CD4-positive, alpha-beta T cell treated with Interleukin-21 for 1 hour (primary cell): ENCODE measurements around the gene VENTX.

Source experiments
- DNase-seq: peaks from one replicate; pipeline ENCODE4 v3.0.0-alpha.2; 2020

Gene VENTX

GRCh38 chr10:133237588-133238465 lies at the start of gene VENTX:
VENTX (plus strand) TSS chr10:133237855; CDS start chr10:133237915, 60 bp downstream.
- DNase-seq = no peak

GRCh38 chr10:133187906-133188681 lies 49.6 kb upstream of the VENTX start:
- DNase-seq = no peak

GRCh38 chr10:133189256-133189655 lies 48.4 kb upstream of the VENTX start:
- no peak for DNase-seq

DNA sequence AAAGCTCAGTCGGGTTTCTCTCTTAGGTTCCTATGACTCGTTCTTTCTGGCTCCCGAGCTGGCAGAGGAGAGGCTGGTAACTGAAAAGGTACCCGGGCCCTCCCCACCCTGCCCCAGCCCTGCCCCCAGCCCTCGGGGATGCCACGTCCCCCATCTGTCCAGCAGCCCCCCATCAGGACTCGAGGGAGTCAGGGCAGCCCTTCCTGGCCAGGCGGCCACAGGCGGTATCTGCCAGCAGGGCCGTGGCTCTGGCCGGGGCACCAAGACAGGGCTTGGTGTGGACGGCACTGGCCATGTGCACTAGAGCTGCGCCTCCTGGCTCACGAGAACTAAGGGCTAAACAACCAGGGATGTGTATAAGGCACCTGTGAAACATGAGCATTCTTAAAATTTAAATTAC lies 47.9 kb upstream of the VENTX start:
- DNase-seq = no peak

- DNase-seq = no peak
These were observed 47.4 kb upstream of the VENTX start for GRCh38 chr10:133190225-133190624.

GRCh38 chr10:133191651-133192050 lies 46.0 kb upstream of the VENTX start:
- no peak for DNase-seq

GRCh38 chr10:133194151-133194550 lies 43.5 kb upstream of the VENTX start:
- DNase-seq = no peak

- DNase-seq = no peak
These were observed 42.6 kb upstream of the VENTX start for GRCh38 chr10:133195096-133195495.

DNA sequence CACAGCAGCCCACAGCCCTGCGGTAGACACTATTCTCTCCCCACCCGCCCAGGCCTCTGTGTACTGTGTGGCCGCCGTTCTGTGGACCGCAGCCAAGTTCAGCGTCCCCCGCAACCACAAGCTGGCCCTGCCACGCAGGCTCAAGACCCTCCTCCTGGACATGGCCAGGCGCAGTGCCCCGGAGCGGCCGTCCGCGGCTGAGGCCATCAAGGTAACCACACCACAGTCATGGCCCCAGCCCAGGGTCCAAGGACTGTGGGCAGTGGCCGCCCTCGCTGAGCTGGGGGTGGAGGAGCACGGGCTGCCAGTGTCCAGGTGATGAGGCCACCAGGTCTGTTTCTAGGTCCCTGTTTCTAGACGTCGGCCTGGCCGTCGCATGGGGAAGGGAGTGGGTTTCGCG lies 42.0 kb upstream of the VENTX start:
- DNase-seq = no peak

DNA sequence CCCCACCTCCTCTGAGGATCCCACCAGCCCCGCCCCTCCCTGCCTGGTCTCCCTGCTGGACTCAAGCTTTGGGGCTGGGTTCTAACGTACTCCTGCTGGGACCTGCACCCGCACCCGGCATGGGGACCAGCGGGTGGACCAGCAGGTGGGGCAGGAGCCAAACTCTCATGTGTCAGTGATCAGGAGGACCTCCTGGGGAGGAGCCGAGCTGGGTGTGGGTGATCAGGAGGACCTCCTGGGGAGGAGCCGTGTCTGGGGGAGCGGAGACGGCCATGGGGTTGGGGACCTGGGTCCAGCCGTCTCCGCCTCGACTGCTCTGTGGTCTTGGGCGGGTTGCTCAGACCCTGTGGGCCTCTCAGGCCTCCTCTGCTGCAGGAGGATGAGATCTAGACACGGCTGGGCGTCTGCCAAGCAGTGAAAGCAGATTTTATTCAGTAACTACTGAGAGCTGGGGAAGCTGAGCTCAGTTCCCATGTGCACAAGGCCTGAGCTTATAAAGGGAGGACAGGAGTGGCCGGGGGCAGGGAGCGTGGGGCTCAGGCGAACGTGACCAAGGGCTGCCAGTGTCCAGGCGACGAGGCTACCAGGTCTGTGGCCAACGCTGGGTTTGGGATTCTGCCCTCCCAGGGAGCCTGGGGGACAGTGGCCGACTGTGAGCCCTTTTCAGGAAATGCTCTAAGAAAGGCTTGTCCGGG lies 41.3 kb upstream of the VENTX start:
- no peak for DNase-seq

GRCh38 chr10:133196936-133197758 lies 40.5 kb upstream of the VENTX start:
- DNase-seq = no peak

GRCh38 chr10:133197786-133198185 lies 39.9 kb upstream of the VENTX start:
- no peak for DNase-seq

- DNase-seq = no peak
These were observed 39.4 kb upstream of the VENTX start for GRCh38 chr10:133198206-133198605.

- no peak for DNase-seq
These were observed 38.8 kb upstream of the VENTX start for GRCh38 chr10:133198621-133199487.

GRCh38 chr10:133199488-133199885 lies 38.2 kb upstream of the VENTX start:
- no peak for DNase-seq

DNA sequence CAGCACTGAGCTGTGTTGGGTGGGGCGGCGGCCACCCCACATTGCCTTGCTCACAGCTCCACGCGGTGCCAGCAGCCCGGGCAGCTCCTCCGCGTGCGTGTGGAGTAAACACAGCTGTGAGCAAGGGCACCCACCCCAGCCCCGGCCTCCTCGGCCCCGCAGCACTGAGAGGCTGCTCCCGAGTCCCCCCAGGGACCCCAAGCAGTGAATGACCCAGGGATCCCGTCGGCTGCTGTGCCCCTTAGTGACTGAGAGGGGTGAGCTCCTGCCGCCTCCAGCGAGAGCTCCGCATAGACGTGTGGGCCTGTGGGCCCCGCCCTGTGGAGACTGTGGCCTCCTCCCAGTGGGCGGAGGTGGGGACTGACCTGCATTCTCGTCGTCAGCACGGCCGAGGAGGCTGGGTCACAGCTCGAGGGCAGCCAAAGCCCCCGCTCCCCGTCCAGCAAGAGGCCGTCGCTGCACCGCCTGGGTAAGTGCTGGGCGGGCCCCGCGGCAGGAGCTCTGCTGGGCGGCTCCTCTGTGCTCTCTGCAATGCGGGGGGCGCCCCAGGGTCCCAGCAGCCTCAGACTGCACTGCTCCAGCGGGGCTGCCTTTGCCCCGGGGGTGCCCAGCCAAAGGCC lies 37.6 kb upstream of the VENTX start:
- no peak for DNase-seq

DNA sequence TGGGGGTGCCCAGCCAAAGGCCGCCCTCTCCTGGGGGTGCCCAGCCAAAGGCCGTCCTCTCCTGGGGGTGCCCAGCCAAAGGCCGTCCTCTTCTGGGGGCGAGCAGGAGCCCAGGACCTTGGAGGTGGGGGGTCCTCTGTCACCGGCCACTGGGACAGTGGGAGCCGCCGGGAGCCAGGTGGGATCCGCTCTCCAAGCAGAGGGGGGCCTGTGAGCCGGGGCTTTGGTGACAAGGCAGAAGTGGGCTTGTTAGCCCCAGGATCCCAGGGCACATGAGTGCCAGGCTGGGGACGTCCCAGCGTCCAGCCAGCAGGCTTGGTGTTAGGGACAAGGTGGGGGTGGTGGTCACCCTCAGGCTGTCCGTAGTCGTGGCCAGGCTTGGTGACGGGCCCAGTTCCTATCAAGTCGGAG lies 37.0 kb upstream of the VENTX start:
- no peak for DNase-seq

DNA sequence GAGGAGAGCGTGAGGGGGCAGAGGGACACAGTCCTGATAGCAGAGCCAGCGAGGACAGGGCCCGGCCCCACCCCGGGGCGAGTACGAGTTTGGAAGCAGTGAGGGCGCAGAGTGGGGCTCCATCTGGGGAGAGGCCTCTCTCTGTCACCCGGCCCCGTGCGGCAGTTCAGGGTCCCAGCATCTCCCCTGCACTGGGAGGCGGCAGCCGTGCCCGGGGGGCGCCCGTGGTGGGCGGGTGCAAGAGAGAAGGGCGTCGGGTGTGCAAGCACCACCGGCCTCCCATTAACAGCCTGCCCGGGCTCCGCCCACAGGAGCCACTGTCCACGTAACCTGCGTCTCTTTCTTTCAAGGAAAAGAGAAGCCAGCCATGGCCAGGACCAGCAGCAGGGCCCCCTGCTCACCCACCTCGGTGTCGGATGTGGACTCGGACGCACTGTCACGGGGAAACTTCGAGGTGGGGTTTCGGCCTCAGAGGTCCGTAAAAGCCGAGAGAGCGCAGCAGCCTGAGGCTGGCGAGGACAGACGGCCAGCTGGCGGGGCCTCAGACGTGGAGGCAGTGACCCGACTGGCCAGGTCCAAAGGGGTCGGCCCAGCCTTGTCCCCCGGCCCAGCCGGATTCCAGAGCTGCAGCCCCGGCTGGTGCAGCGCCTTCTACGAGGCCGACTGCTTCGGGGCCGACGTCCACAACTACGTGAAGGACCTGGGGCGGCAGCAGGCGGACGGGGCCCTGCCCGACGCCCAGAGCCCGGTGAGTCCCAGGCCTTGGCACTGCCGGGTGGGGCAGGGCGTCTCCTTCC lies 36.3 kb upstream of the VENTX start:
- no peak for DNase-seq

DNA sequence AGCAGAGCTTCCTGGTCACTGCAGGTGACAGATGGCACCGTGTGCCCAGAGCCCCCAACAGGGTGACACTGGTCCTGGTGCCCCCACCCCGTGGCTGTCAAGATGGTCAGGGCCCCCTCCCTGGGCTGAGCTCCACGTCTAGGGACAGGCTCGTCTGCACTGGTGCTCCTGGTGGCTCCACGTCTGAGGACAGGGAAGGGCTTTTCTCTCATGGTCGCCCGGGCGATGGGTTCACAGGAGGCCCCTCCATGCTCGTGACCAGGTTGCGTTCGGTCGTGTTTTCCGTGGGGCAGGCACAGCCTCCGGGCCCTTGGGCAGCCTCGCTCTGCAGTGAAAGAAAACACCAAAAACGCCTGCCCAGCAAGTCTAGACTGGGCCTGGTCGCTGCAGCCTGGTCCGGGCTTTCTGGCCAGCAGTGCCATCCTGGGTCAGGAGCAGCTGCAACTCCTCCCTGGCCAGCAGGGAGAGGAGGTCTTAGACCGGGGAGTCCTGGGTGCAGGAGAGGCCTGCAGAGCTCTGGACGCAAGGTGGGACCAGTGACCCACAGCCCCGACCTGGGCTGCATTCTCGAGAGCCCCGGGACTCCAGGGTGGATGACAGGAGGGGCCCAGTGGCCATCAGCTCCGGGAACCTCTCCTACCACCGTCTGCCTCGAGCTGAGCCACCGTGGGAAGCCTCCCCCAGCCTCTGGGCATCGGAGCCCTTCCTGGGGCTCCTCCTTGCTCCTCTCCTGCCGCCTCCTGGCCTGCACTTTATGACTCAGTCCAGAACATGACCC lies 35.5 kb upstream of the VENTX start:
- DNase-seq = no peak
